HEK293 (cell line): Measurements from ENCODE around the gene GPR158.
"Not testable (repeated sequence)": the region's sequence is repeated elsewhere in the genome, so short reads cannot be mapped to it uniquely, and the experiment has no call there.

Experiments used
- CTCF ChIA-PET: fragments of 350-600 bp; formaldehyde crosslinking; extraction: SDS; loops from one replicate; lab custom pipeline; 2021; ENCODE audit warnings: antibody characterized with exemption; lab: Yijun Ruan, JAX
- POLR2A ChIA-PET: fragments of 300-600 bp; formaldehyde crosslinking; extraction: SDS; loops from one replicate; lab custom pipeline; 2020; ENCODE audit warnings: antibody characterized with exemption, inconsistent platforms; lab: Yijun Ruan, JAX
- H3K27ac ChIP-seq: fragments of 200-500 bp; sonication (Bioruptor generic); 2 replicates; pipeline ENCODE4 v1.5.1; 2014; ENCODE audit warnings: low read depth, low read length, control low read depth, inconsistent platforms; ENCODE audit errors: extremely low read depth
- H3K36me3 ChIP-seq, 2 experiments: fragments of 200-500 bp in 1 of 2; sonication (Bioruptor generic) in 1 of 2; 1 replicate in 1 of 2; 2 replicates in 1 of 2; pipeline ENCODE4 v1.5.1; 2014 to 2017; ENCODE audit warnings: inconsistent platforms in 2 of 2, low read length in 2 of 2; ENCODE audit not compliant: control insufficient read depth in 2 of 2, insufficient read depth in 1 of 2
- H3K4me1 ChIP-seq: fragments of 200-500 bp; sonication (Bioruptor generic); 2 replicates; pipeline ENCODE4 v1.5.1; 2014; ENCODE audit warnings: mild to moderate bottlenecking, low read length, inconsistent platforms; ENCODE audit not compliant: control insufficient read depth, insufficient read depth
- H3K4me3 ChIP-seq: 2 replicates; pipeline ENCODE4 v1.5.1; 2011; ENCODE audit warnings: low read depth, mild to moderate bottlenecking, control low read depth, low read length, moderate library complexity
- H3K9me3 ChIP-seq: fragments of 200-500 bp; sonication (Bioruptor generic); 2 replicates; pipeline ENCODE4 v1.5.1; 2014; ENCODE audit warnings: low read depth, low read length, inconsistent platforms; ENCODE audit not compliant: control insufficient read depth, insufficient read depth
- HOXA7 ChIP-seq: sonication (generic); formaldehyde crosslinking; IDR thresholded peaks from 2 replicates; pipeline ENCODE4 v1.8.1; 2022; ENCODE audit warnings: missing genetic modification reagents, borderline replicate concordance
- KLF16 ChIP-seq: fragments of 450-650 bp; formaldehyde crosslinking; IDR thresholded peaks from 2 replicates; pipeline ENCODE4 v1.5.1; 2017; ENCODE audit warnings: missing biosample characterization, missing genetic modification characterization
- KLF8 ChIP-seq: fragments of 450-650 bp; formaldehyde crosslinking; IDR thresholded peaks from 2 replicates; pipeline ENCODE4 v1.5.1; 2016; ENCODE audit warnings: missing biosample characterization, missing genetic modification characterization
- SALL2 ChIP-seq: fragments of 450-650 bp; formaldehyde crosslinking; IDR thresholded peaks from 2 replicates; pipeline ENCODE4 v1.5.0; 2017; ENCODE audit warnings: missing biosample characterization, mild to moderate bottlenecking, missing genetic modification characterization, borderline replicate concordance
- SP2 ChIP-seq: fragments of 450-650 bp; formaldehyde crosslinking; IDR thresholded peaks from 2 replicates; pipeline ENCODE4 v1.5.1; 2016; ENCODE audit warnings: missing biosample characterization, missing genetic modification characterization
- ZNF138 ChIP-seq: fragments of 450-650 bp; formaldehyde crosslinking; IDR thresholded peaks from 2 replicates; pipeline ENCODE4 v1.5.1; 2016; ENCODE audit warnings: missing biosample characterization, missing genetic modification characterization, borderline replicate concordance
- ZNF155 ChIP-seq: fragments of 450-650 bp; formaldehyde crosslinking; IDR thresholded peaks from 2 replicates; pipeline ENCODE4 v1.5.1; 2016; ENCODE audit warnings: missing biosample characterization, missing genetic modification characterization
- ZNF2 ChIP-seq: fragments of 450-650 bp; formaldehyde crosslinking; IDR thresholded peaks from 2 replicates; pipeline ENCODE4 v1.5.1; 2016; ENCODE audit warnings: missing biosample characterization, missing genetic modification characterization
- ZNF324 ChIP-seq: fragments of 450-650 bp; formaldehyde crosslinking; IDR thresholded peaks from 2 replicates; pipeline ENCODE4 v1.5.1; 2016; ENCODE audit warnings: missing biosample characterization, missing genetic modification characterization
- ZNF37A ChIP-seq: fragments of 450-650 bp; IDR thresholded peaks from 2 replicates; pipeline ENCODE4 v1.5.1; 2018; ENCODE audit warnings: missing biosample characterization, missing genetic modification characterization
- ZNF514 ChIP-seq: fragments of 450-650 bp; formaldehyde crosslinking; IDR thresholded peaks from 2 replicates; pipeline ENCODE4 v1.5.1; 2016; ENCODE audit warnings: missing biosample characterization, missing genetic modification characterization
- ZNF561 ChIP-seq: fragments of 450-650 bp; IDR thresholded peaks from 2 replicates; pipeline ENCODE4 v1.5.1; 2018; ENCODE audit warnings: missing biosample characterization, missing genetic modification characterization, borderline replicate concordance
- ZNF600 ChIP-seq: fragments of 450-650 bp; formaldehyde crosslinking; IDR thresholded peaks from 2 replicates; pipeline ENCODE4 v1.5.1; 2016; ENCODE audit warnings: missing biosample characterization, missing genetic modification characterization
- ZNF626 ChIP-seq: fragments of 450-650 bp; sonication (Bioruptor Pico); formaldehyde crosslinking; IDR thresholded peaks from 2 replicates; pipeline ENCODE4 v1.5.1; 2018; ENCODE audit warnings: missing biosample characterization, missing genetic modification characterization, inconsistent platforms
- ZSCAN16 ChIP-seq: fragments of 450-650 bp; formaldehyde crosslinking; IDR thresholded peaks from 2 replicates; pipeline ENCODE4 v1.5.1; 2016; ENCODE audit warnings: missing biosample characterization, missing genetic modification characterization
- TF ChIP-seq, protein P1 (sequence below): fragments of 450-650 bp; formaldehyde crosslinking; IDR thresholded peaks from 2 replicates; pipeline ENCODE4 v1.5.1; 2017; ENCODE audit warnings: missing biosample characterization, mild to moderate bottlenecking, missing genetic modification characterization, moderate library complexity
- TF ChIP-seq, protein P2 (sequence below): fragments of 450-650 bp; formaldehyde crosslinking; IDR thresholded peaks from 2 replicates; pipeline ENCODE4 v1.5.1; 2016; ENCODE audit warnings: missing biosample characterization, missing genetic modification characterization, low read depth
- TF ChIP-seq, protein P3 (sequence below): fragments of 450-650 bp; IDR thresholded peaks from 2 replicates; pipeline ENCODE4 v1.5.1; 2018; ENCODE audit warnings: missing biosample characterization, mild to moderate bottlenecking, missing genetic modification characterization

The GPR158 gene

DNA sequence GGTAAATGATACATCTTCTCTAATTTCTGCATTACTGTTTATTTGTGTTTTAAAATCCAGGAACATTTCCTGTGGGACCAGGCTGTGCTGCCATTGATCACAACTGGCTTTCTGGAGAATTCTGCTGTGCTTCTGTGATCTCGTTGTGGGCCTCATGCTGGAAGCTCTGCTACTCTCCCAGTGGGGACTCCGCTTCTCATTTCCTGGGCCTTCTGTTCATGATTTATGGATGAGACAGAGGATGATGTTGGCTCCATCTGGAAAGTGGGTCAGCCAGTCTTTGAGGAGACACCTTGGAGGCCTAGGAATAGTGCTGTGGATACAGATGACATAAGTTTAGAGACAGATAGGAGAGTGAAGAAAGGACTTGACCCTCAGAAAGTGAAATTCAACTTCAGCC is 15.2 kb upstream of the GPR158 start (continued):
- TF ChIP-seq SALL2 (tag by site-specific recombination) (no peak), KLF16 (tag by site-specific recombination) (no peak), ZNF138 (tag by site-specific recombination) (no peak), SP2 (tag by site-specific recombination) (no peak), ZNF324 (tag by site-specific recombination) (no peak), ZNF155 (tag by site-specific recombination) (no peak)
- TF ChIP-seq, protein P1, sequence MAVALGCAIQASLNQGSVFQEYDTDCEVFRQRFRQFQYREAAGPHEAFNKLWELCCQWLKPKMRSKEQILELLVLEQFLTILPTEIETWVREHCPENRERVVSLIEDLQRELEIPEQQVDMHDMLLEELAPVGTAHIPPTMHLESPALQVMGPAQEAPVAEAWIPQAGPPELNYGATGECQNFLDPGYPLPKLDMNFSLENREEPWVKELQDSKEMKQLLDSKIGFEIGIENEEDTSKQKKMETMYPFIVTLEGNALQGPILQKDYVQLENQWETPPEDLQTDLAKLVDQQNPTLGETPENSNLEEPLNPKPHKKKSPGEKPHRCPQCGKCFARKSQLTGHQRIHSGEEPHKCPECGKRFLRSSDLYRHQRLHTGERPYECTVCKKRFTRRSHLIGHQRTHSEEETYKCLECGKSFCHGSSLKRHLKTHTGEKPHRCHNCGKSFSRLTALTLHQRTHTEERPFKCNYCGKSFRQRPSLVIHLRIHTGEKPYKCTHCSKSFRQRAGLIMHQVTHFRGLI = no peak

DNA sequence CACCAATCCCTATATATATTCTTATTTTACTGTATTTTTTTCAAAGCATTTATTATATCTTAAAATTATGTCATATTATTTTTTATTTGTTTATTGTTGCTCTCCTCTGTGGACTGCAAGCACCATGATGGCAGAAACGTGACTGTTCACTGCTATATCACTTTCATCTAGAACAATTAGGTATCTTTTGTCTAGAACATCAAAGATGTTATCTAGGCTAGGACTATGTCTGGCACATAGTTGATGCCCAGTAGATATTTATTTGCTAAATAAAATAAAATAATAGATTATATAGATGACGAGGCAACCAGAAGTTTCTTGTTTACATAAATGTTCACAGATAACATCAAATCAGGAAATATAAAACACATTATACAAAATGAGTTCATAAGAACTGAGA is 12.4 kb upstream of the GPR158 start:
- H3K9me3 ChIP-seq = no peaks in the 10 kb centered on the region
- TF ChIP-seq ZNF626 (tag by site-specific recombination) = no peak
- TF ChIP-seq ZNF37A (tag by site-specific recombination) = no peak
- TF ChIP-seq ZNF2 (tag by site-specific recombination) = no peak
- TF ChIP-seq KLF8 = no peak
- TF ChIP-seq, protein P2, sequence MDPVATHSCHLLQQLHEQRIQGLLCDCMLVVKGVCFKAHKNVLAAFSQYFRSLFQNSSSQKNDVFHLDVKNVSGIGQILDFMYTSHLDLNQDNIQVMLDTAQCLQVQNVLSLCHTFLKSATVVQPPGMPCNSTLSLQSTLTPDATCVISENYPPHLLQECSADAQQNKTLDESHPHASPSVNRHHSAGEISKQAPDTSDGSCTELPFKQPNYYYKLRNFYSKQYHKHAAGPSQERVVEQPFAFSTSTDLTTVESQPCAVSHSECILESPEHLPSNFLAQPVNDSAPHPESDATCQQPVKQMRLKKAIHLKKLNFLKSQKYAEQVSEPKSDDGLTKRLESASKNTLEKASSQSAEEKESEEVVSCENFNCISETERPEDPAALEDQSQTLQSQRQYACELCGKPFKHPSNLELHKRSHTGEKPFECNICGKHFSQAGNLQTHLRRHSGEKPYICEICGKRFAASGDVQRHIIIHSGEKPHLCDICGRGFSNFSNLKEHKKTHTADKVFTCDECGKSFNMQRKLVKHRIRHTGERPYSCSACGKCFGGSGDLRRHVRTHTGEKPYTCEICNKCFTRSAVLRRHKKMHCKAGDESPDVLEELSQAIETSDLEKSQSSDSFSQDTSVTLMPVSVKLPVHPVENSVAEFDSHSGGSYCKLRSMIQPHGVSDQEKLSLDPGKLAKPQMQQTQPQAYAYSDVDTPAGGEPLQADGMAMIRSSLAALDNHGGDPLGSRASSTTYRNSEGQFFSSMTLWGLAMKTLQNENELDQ = no peak
- no peak for TF ChIP-seq HOXA7
- TF ChIP-seq, protein P3, sequence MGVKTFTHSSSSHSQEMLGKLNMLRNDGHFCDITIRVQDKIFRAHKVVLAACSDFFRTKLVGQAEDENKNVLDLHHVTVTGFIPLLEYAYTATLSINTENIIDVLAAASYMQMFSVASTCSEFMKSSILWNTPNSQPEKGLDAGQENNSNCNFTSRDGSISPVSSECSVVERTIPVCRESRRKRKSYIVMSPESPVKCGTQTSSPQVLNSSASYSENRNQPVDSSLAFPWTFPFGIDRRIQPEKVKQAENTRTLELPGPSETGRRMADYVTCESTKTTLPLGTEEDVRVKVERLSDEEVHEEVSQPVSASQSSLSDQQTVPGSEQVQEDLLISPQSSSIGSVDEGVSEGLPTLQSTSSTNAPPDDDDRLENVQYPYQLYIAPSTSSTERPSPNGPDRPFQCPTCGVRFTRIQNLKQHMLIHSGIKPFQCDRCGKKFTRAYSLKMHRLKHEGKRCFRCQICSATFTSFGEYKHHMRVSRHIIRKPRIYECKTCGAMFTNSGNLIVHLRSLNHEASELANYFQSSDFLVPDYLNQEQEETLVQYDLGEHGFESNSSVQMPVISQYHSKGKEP (tag by site-specific recombination) = no peak
- no peak for TF ChIP-seq ZNF561
- no peak for TF ChIP-seq ZNF514 (tag by site-specific recombination)
- TF ChIP-seq ZSCAN16 (tag by site-specific recombination) = no peak
- TF ChIP-seq ZNF600 (tag by site-specific recombination) = no peak
- no peak overlapping the region for H3K4me3 ChIP-seq
- no peaks in the 10 kb centered on the region for H3K36me3 ChIP-seq
- CTCF ChIA-PET = no interaction called here
- H3K27ac ChIP-seq = no peak overlapping the region
- POLR2A ChIA-PET = no interaction called here
- H3K4me1 ChIP-seq = no peaks in the 10 kb centered on the region

DNA sequence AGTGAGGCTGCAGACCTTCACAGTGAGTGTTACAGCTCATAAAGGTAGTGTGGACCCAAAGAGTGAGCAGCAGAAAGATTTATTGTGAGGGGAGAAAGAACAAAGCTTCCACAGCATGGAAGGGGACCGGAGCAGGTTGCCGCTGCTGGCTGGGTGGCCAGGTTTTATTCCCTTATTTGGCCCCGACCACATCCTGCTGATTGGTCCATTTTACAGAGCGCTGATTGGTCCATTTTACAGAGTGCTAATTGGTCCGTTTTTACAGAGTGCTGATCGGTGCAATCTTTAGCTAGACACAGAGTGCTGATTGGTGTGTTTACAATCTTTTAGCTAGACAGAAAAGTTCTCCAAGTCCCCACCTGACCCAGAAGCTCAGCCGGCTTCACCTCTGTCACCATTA is 11.3 kb upstream of the GPR158 start:
- H3K9me3 ChIP-seq, H3K36me3 ChIP-seq, H3K4me1 ChIP-seq, H3K27ac ChIP-seq, H3K4me3 ChIP-seq: not testable (repeated sequence)
- ChIA-PET POLR2A (interaction anchor here (0.6 kb wide), 1 partner anchor 75 kb away, joined by 5 read pairs; no protein-coding TSS in a partner anchor), CTCF (interaction anchor here (0.8 kb wide), 1 partner anchor 58 kb away, joined by 3 read pairs; no protein-coding TSS in a partner anchor)
